Suppressor macrophage treated with lipopolysaccharide for 4 hours (primary cell): ENCODE measurements around the gene HOXD10.

Experiments used
- DNase-seq: peaks from one replicate; pipeline ENCODE4 v3.0.0-alpha.2; 2020

The HOXD10 gene

GRCh38 chr2:176123411-176124109 is 7.0 kb downstream of the HOXD10 start:
- no peak for DNase-seq

DNA sequence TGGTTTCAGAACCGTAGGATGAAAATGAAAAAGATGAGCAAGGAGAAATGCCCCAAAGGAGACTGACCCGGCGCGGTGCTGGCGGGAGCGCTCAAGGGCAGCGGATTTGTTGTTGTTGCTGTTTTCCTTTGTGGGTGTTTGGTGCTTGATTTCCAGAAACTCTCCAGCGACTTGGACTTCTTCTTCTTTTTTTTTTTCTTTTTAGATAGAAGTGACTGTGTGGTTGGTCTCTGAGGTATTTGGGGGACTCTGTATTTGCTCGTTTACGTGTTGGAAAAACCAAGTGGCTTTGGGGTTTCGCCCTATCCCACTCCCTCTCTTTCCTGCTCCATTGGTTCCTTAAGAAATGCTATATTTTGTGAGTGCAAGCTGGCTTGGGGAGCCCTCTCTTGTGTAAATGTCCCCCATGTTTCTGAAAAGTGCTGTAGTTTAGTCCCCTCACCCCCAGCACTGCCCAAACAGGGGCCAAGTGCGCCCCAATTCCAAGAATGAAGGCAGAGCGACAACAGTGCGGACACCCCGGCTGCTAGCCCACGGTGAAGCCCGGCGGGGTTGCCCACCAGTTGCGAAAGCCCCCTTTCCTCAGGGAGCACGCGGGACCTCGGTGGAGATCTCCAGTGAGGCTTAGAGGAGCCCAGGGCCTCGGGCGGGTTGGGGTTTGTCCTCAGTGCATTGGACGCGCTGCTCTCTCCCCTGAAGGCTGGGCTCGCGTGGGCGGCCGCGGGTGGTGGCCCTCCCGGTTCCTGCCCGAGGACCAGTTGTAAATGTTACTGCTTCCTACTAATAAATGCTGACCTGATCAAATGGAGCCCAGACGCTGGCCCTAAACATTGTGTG is 7.8 kb downstream of the HOXD10 start:
- DNase-seq: no peak

DNA sequence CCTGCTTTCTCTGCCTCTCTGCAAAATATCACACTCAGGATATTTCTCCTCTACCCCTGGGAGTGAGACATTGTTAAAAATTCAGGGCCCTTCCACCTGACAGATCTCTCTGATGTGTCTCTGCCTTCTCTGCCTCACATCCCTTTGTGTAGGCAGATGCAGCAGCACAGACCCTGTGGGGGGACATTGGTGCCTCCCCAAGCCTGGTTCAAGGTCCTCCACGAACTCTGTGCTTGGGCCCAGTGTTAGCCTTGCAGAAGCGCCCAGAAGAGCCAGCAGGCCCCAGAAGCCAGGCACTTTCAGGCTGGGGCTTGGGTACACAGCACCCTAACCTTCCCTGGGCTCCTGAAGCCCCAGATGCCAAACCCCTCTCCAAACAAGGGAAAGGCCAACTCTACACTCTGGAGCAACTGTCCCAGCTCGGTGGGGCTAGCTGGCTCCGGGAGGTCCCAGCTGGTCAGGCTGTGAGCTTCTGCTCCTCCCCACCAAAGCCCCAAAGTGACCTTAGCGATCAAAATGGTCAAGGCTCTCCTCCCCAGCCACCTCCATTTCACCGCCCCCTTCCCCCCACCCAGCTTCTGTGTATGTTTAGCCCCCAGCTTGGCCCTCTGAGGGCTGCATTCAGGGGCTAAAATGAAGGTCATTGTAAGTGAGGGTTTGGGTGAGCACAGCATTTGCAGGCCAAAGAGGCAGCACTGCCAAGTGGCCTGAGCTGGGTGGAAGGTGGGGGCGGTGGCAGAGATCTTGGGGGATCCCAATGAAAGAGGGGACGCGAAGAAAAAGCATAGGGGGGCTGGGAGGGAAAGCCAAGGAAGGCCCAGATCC is 8.6 kb downstream of the HOXD10 start:
- DNase-seq: no peak

DNA sequence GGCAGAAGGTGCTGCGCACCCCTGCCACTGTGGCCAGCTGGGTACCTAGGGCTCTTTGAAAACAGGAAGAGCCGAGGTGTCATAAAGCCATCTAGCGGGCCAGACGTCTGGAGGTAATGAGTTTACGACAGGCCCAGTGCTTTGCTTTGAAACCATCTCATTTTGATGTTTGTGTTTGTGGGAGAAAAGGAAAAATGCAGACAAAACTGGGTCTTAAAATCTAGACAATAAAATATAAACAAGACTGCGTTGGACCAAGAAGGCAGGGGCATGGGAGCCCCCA is 9.1 kb downstream of the HOXD10 start:
- DNase-seq: no peak

DNA sequence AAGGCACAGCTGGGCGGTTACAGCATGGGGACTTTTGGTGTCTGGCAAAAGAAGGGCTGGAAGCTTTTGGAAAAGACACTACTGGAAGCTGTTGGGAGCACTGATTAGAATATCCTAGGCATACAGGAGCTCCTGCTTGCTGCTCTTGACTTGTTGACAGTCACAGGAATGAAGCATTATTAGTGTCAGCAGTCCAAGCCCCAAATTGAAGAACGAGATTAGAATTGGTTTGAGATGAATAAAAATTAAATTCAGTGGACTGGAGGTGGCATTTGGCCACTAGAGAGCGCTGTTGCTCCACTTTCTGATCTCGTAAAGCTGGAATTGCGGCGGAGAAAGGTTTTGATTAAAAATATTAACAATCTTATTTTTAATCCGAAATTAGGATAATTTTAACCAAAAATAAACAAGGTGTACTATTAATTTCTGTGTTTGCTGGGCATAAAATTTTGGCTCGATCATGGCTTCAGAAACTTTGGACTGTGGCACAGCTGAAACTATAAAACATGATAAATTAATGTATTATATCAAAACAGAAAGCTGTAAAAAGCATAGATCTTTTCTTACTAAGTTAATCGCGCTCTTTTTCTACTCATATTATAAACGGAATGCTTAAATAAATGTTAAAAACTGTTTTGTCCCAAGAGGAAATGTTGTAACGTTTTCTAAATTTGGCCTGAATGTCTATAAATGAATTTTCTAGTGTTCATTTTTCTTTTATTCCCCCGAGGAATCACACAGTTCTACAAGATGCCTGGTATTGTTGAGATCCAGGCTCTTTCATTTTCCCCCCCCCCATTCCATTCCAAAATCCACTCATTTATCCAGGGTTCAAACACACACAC is 10.6 kb downstream of the HOXD10 start:
- peak; percentile 81 for DNase-seq

DNA sequence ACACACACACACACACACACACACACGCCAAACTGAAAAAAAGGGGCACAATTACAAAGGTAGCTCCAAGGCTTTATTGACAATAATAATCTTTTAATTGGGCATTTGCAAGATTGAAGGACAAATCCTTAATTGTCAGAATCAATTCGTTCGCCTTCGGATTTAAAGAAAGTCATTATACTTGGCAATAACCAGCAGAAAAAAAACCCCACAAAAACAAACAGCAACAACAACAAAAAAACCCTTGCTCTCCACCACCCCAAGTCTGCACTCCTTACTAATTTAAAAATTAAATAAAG is 11.1 kb downstream of the HOXD10 start:
- no peak for DNase-seq

DNA sequence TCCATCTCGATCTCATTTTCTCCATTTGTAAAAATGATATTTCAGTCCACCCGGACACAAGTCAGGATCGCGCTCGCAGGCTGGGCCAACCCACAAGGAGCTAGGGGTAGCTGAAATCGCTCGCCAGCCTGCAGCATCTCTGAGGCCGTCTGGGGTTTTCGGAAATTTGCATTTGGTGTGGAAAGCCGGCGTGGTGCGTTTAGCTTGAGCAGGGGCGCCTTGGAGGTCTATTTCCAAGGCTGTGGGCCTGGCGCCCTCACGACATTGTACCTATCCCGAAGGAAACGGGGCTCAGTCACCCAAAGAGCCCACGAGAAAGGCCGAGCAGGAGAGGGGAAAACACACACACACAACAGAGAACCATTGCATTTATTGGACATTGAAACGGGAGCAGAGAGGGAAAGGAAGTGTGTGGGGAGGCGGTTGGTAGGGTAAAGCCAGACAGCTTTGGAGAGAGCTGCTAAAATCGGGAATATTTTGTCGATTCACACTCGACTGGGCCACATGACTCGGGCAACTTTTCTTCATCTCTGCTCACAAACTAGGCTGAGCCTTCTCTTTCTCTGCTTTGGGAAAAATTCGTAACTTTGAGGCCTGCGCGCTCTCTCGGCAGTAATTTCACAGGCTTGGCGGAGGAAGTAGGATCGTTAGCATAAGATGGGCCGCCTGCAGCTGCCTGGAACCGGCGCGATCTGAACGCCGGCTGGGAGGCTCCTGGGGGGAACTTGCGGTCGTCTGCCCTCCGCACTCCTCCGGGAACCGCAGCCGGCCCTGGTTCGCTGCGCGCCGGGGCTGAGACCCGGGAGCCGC is 11.8 kb downstream of the HOXD10 start:
- DNase-seq: no peak

- DNase-seq: peak; percentile 25
Observed at GRCh38 chr2:176128982-176129796, 12.6 kb downstream of the HOXD10 start, which contains the start of gene HOXD8. Gene HOXD8, plus strand, starts transcription at chr2:176129705. Its CDS starts 662 bp downstream, at chr2:176130367.

GRCh38 chr2:176129813-176130146 is 13.2 kb downstream of the HOXD10 start:
- DNase-seq: no peak

- peak; percentile 18 for DNase-seq
Observed at GRCh38 chr2:176130147-176130956, 13.8 kb downstream of the HOXD10 start.

DNA sequence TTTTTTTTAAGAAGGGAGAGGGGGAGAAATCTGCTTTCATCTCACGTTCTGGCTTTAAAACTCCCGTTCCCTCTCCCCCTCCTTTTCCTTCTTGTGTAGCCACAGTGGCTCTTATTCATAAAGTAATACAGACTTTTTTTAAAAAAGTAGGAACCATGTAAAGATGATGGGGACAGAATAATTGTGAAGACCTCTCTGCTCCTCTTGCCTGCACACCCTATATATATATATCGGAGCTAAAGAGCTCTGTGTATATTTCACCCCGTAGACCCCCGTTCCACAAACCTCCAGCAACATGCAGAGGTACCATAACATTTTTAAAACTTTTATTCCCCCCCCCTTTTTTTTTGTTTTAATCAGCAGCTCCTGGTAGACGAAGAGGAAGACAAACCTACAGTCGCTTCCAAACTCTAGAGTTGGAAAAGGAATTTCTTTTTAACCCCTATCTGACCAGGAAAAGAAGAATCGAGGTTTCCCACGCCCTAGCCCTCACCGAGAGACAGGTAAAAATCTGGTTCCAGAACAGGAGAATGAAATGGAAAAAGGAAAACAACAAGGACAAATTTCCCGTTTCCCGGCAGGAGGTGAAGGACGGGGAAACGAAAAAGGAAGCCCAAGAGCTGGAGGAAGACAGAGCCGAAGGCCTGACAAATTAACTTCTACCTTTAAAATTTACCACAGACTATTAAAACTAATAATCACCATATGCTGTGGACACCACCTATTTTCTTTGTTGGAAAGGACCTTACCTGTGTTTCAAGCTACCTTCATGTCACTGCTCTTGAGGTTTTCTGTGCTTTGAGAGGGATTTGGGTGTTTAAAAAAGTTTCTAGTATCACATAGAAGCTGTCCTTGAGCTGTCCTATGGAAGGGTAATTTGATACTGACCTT is 14.6 kb downstream of the HOXD10 start:
- DNase-seq: no peak

GRCh38 chr2:176131848-176132158 is 15.2 kb downstream of the HOXD10 start:
- DNase-seq: no peak

DNA sequence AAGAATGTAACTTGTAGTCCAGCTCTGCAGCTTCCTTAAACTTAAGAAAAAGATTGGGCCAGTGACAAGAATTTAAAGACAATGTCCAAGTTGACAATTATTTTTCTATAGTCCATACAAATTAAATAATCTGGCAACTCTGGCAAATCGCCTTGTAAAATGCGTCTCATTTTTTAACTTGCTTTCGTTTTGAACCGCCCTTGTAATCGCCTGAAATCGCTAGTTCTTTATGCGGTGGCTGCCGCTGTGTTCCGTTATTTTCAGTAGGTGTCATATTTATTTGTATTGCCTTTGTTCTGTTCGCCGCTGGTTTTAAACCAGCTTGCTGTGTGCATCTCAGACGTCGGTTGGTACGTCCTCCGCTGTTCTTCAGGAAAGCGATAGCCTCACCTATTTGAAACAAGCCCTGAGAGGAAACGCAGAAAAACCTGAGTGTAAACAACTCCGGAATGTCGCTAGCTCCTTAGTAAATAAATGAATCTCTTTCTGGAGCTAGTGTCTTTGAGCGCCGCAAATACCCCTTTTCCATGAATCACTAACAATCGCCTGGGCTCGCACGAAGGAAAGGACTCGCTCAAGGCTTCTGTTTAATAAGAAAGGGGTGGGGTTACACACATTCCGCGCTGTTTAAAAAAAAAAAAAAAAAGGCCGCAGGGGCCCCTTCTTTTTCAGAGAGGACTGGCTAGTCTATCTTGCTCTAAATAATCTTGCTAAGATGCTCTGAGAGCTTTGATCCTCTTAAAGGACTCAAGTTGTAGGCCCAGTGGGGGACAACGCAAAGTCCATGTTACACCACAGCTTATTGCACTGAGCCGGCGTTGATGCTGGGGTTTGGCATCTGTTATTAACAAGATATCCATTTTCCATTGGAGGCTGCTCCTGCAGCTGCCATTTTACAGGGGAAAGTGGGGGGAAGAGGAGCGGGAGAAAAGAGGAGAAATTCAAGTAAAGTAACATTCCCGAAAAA is 15.9 kb downstream of the HOXD10 start:
- DNase-seq: peak; percentile 30

- DNase-seq: no peak
Observed at GRCh38 chr2:176133389-176133788, 16.8 kb downstream of the HOXD10 start.

- DNase-seq: no peak
Observed at GRCh38 chr2:176134035-176134434, 17.5 kb downstream of the HOXD10 start.

- no peak for DNase-seq
Observed at GRCh38 chr2:176135035-176135440, 18.5 kb downstream of the HOXD10 start.

DNA sequence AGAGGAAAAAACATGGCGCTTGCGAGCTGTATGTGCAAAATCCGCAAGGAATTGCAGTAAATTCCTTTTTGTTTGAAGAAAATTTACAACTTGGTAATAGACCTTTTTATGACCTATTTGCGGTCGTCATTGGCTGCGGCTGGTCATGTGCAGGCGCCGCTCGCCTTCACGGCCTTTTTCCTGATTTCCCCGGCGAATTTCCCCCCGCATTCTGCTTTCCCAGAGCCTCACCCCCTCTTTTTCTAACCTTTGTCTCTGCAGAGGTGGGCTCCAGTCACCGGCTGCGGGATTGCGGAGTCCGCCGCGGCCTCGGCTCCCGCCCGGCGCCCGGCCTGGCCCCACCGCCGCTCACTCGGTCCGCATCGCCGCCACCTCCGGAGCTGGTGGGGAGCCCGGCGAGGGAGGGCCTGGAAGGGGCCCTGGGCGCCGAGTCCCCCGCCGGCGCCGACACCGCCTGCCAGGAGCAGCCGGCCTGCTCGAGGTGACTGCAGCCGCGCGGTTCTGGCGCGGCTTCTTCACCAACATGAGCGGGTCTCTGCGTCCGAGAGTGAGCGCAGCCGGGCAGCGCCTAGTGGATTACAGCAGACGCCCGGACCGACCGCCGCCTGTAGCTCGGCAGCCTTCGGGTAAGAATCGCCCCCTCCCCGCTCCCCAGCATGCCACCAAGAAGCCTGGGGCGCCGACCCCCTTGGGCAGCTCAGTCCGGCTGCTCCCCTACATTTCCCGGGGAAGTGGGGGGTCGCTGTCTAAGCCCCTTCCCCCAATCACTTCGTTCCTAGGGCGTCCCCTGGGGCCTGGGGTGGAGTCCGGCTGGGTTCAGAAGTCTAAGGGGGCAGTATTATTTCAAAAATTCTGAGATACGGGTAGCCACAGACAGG is 20.0 kb downstream of the HOXD10 start:
- no peak for DNase-seq
